Stimulated activated CD8-positive, alpha-beta memory T cell treated with anti-CD3 and anti-CD28 coated beads, Interleukin-4, amount 100 ng/mL, for 4 hours (primary cell): ENCODE results near the gene ADAM17.
"Not testable (repeated sequence)": the region's sequence is repeated elsewhere in the genome, so short reads cannot be mapped to it uniquely, and the experiment has no call there.

Source experiments
- DNase-seq, 2 donors: peaks; one replicate each; pipeline ENCODE4 v3.0.0-alpha.2; 2020; ENCODE audit warnings: low read depth in 2 of 2, low spot score in 1 of 2

ADAM17 gene

GRCh38 chr2:9555297-9556120, at the start of gene ADAM17:
Gene ADAM17 (minus strand): TSS chr2:9555830. CDS start chr2:9555605, 225 bp downstream.
- peak; percentile 47 to 74 for DNase-seq

GRCh38 chr2:9602412-9602811, 46.8 kb upstream of the ADAM17 start:
- DNase-seq = no peak

- DNase-seq = no peak
Observed at GRCh38 chr2:9601397-9601796, 45.8 kb upstream of the ADAM17 start.

DNA sequence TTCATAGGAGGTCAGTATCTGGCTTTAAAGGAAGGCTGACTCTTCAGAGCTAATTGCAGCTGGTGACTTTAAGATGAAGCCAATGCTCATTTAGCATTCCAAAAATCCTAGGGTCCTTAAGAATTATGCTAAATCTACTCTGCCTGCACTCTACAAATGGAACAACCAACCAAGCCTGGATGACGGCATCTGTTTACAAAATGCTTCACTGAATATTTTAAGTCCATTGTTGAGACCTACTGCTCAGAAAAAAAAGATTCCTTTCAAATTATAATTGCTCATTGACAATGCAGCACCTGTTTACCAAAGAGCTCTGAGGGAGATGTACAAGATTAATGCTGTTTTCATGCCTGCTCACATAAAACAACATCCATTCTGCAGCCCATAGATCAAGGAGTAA, 43.8 kb upstream of the ADAM17 start:
- no peak for DNase-seq

DNA sequence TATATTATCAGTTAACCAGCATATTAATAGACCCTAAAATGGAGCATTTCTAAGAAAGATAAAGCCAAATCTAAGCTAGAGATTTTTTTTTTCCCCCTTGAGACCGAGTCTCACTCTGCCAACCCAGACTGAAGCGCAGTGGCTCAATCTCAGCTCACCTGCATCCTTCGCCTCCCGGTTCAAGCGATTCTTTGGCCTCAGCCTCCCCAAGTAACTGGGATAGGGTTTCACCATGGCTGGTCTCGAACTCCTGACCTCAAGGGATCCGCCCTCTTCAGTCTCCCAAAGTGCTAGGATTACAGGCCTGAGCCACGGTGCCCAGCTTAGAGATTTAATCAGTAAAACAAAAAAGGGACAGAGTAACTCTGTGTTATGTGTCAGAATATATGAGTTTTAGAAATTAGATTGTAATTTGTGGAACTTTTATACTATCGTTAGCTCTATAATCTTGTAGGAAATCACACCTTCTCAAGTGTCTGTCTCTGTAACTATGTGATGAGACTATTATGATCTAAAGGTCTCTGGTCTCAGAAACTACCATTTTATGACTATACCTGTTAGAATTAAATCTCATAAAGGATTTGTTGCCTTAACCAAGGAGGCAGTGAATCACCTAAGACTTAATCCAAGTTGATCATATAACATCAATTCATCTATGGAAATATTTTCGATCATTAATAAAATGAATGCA, 41.1 kb upstream of the ADAM17 start:
- DNase-seq = no peak

- no peak for DNase-seq
Observed at GRCh38 chr2:9595746-9596145, 40.1 kb upstream of the ADAM17 start.

DNA sequence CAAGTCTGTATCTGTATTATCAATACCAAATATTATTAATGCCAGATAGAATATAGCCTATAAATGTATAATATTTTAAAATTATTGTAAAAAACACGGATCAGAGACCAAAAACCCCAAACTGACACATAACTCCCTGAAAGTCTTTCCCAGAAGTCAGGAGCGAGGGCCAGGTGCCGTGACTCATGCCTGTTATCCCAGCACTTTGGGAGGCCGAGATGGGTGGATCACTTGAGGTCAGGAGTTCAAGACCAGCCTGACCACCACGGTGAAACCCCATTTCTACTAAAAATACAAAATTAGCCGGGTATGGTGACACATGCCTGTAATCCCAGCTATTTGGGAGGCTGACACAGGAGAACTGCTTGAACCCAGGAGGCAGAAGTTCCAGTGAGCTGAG, 39.6 kb upstream of the ADAM17 start:
- not testable (repeated sequence) for DNase-seq

- DNase-seq = no peak
Observed at GRCh38 chr2:9594366-9595054, 38.9 kb upstream of the ADAM17 start.

DNA sequence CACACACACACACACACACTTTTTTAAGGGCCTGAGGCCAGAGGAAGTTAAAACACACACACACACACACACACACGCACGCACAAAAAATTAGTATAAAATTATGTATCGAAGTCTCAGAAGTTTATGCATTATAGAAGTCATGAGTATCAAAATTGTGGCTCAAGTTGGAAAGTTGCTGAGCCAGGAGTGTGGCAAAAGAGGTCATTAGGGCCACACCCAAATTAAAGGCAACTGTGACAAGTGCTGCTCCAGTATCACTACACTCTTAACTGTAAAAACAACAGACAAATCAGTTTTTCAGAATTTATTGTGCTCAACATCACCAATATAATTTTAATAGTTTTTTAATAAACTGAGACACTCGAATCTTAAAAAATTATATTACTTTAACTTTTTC, 38.3 kb upstream of the ADAM17 start:
- no peak for DNase-seq

DNA sequence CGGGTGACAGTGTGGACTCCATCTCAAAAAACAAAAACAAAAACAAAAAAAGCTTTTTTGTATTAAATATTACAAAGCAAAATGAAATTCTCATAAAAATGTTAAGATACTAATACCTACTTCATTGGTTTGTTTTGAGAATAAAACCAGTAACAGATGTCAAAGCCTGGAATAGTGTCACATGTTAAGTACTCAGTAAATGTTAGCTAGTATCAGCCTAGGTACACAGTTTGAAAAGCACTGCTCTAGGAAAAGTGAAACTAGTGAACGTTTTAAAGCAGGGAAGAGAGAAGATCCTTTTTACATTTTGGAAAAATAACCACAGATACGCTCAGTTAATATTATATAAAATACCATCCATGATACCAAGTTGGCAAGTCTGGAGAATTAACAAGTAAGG, 37.1 kb upstream of the ADAM17 start:
- DNase-seq = no peak

- no peak for DNase-seq
Observed at GRCh38 chr2:9590641-9591040, 35.0 kb upstream of the ADAM17 start.

- no peak for DNase-seq
Observed at GRCh38 chr2:9586465-9586864, 30.8 kb upstream of the ADAM17 start.

DNA sequence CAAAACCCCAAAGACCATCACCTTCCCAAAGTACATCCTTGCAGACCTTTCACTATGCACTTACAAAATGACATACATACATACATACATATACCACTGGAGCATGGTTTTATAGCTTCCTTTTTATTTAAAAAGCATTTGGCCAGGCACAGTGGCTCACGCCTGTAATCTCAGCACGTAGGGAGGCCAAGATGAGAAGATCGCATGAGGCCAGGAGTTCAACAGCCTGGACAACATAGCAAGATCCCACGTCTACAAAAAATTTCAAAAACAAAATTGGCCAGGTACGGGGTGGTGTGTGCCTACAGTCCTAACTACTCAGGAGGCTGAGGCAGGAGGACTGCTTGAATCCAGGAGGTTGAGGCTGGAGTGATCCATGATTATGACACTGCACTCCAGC, 29.9 kb upstream of the ADAM17 start:
- no peak for DNase-seq

GRCh38 chr2:9584902-9585301, 29.3 kb upstream of the ADAM17 start:
- DNase-seq = not testable (repeated sequence)

DNA sequence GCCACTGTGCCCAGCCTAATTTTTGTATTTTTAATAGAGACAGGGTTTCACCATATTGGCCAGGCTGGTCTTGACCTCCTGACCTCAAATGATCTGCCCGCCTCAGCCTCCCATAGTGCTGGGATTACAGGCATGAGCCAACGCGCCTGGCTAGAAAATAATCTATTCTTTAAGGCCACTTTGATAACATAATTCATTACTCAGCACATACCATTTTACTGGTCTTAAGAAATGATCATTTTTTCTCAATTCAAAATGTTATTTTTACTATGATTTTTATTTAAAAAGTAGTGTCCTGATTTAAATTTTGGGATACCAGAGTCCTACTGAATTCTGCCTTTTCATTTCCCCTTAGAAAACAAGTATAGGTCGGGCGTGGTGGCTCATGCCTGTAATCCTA, 27.0 kb upstream of the ADAM17 start:
- no peak for DNase-seq

- no peak for DNase-seq
Observed at GRCh38 chr2:9578467-9579235, 23.0 kb upstream of the ADAM17 start.

GRCh38 chr2:9574331-9574730, 18.7 kb upstream of the ADAM17 start:
- no peak for DNase-seq

GRCh38 chr2:9573840-9574239, 18.2 kb upstream of the ADAM17 start:
- no peak for DNase-seq

- DNase-seq = no peak
Observed at GRCh38 chr2:9573013-9573720, 17.5 kb upstream of the ADAM17 start.

GRCh38 chr2:9570182-9571060, 14.8 kb upstream of the ADAM17 start:
- no peak for DNase-seq
